PC-3 (cell line): Measurements from ENCODE around the gene RPL37.

Experiments
- EZH2 ChIP-seq: fragments of 300-600 bp; sonication (generic); IDR thresholded peaks from one replicate; pipeline ENCODE4 v1.6.1; 2017; ENCODE audit warnings: antibody characterized with exemption, mild to moderate bottlenecking, low read length; ENCODE audit not compliant: unreplicated experiment
- EZH2phosphoT487 ChIP-seq: fragments of 300-600 bp; sonication (generic); IDR thresholded peaks from 2 replicates; pipeline ENCODE4 v1.6.1; 2018; ENCODE audit warnings: mild to moderate bottlenecking, antibody characterized with exemption, low read length, borderline replicate concordance
- TF ChIP-seq, protein P1 (sequence below): fragments of 300-600 bp; sonication (generic); conservative IDR thresholded peaks from 2 replicates; pipeline ENCODE4 v1.5.1; 2017; ENCODE audit warnings: antibody characterized with exemption, low read depth, mild to moderate bottlenecking, low read length

DNA sequence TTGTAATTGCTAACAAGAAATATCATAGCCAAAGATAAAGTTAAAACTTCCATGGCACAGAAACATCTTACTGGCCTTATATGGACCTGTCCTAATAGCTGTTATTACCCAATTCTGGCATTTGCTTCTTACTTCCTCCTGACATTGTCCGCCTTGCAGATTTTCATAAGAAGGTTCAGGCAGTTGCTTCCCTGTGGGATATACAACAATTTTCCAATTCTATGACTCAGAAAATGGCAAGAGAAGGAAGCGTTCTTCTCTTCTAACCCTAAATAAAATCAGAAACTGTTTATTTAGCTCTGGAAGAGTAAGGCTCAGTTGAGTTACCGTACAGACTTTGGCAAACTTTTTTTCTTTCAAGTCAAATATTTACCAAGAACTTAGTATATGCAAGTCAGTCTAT, 38.5 kb downstream of the RPL37 start:
- TF ChIP-seq EZH2phosphoT487 (no peak), EZH2 (no peak)
- TF ChIP-seq, protein P1, sequence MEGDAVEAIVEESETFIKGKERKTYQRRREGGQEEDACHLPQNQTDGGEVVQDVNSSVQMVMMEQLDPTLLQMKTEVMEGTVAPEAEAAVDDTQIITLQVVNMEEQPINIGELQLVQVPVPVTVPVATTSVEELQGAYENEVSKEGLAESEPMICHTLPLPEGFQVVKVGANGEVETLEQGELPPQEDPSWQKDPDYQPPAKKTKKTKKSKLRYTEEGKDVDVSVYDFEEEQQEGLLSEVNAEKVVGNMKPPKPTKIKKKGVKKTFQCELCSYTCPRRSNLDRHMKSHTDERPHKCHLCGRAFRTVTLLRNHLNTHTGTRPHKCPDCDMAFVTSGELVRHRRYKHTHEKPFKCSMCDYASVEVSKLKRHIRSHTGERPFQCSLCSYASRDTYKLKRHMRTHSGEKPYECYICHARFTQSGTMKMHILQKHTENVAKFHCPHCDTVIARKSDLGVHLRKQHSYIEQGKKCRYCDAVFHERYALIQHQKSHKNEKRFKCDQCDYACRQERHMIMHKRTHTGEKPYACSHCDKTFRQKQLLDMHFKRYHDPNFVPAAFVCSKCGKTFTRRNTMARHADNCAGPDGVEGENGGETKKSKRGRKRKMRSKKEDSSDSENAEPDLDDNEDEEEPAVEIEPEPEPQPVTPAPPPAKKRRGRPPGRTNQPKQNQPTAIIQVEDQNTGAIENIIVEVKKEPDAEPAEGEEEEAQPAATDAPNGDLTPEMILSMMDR: no peak
